Right renal pelvis (tissue), 4 donors: ENCODE measurements around the gene SRCAP. TPM values are rescaled to one million over a fixed set of nuclear protein-coding genes. Genes with fewer than 3 reads are reported as not detected.

ENCODE experiments used
- DNase-seq, 4 donors: peaks; one replicate each; pipeline ENCODE4 v3.0.0-alpha.2; 2013; ENCODE audit warnings: low read depth in 4 of 4, low spot score in 3 of 4, missing footprints in 1 of 4
- polyA plus RNA-seq, 4 donors: library from polyadenylated mRNA; unstranded; fragments of 120-200 nt; gene quantifications; one replicate each; pipeline ENCODE4 v1.2.1, GENCODE V29; 2013; ENCODE audit not compliant: insufficient read length in 4 of 4

SRCAP gene
- polyA plus RNA-seq = 10 to 100 TPM; 32.7 to 40.5 (median 35.9) TPM

DNA sequence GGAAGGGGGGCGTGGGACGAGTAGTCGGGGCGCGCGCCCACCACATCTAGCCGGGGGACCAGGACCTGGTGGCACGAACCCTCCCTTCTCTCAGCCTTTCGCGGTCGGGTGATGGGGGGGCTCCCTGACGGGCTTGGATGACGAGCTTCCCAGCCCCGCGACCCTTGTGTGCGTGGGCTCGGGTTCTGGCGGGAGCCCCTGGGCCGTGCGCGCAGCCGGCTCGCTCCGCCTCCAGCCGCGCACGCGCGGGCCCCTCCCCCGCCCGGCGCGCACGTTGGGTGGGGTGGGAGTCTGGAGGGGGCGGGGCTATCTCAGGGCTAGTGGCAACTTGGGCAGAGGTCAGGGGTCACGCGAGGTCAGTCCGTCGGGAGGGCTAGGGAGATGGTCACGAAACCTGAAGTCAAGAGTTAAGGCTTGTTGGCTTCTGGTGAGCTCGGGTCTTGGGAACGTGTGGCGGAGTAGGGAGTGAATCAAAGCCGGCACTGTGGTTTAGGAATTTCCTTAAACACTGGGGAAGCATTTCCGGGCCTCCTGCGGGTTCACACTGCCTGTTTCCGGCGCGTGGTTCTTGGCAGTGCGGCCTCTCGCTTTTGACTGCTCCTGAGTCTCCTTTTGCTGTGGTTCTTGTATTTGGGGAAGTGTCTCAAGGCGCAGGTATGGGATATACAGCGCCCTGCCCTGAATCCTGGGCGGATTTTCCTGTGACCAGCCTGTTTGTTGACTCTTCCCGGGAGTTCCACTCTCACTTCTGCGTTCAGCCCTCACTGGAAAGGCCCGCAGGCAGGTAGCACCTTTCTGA is at the start of gene SRCAP:
TSS of gene SRCAP (plus strand) at position 356 of the 799 bp plus-strand sequence. CDS start 1,654 bp downstream, outside the sequence.
- DNase-seq = peak; percentile 71 to 76 (median 74)

DNA sequence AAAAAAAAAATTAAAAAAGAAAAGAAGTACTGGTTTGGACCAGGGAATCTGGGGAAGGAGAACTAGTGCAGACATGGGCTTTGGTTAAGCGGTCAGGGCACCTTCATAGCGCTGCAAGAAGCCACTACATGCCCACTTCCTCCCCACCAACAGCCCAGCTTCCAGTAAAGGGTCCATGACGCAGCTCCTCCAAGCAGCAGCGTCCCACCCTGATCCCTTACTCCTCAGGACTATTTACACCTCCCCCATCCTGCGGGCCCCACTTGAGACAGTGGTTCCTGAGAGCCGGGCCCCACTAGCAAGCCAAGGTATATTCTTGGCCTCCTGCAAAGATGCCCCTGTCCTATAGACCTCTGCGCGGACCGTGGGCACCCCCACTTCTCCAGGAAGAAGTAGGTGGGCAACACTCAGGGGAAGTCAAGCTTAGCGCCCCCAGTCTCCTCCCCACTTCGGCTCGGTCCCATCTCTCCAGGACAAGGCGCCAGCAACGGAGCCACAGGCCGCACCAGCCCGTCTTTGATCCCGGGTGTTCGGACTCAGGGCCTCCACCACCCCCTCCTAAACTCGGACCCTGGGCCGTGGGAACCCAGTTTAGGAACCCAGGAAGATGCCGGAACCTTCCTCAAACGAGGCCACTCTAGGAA is 49.1 kb upstream of the SRCAP start:
- no peak for DNase-seq

DNA sequence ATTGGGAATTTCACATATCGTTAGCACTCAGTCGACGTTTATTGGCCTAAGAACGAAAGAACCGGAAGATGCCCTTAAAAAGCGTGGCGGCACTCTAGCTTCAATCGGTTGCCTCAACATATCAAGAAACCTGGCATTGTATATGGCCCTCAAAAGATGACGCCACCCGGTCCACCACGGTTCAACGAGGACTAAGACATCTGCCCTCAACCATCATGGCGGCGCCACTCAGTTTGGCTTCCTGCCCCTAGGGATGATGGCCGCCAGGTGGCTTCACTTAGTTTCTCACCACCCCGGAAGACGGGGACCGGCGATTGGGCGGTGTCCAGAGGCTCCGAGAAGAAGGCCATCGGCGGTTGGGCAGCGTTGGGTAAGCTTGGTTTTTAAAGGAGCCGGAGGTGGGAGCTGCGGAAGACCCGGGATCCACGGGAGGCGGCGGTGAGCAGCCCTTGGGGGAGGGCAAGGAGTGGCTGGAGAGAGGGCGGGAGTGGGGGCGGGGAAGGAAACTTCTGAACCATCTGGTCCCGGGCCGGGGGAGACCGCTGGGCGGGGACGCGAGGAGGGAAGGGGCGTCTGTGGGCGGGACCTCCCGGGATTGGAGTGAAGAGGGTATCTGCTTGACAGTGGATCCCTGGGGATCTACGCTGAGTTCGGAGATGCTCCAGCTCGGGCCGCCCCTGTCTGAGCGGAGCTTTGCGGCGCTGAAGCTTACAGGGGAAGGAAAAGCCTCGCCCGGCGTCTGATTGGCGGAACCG is 48.4 kb upstream of the SRCAP start, which contains the start of gene PRR14:
TSS of gene PRR14 (plus strand) at position 592 of the 755 bp plus-strand sequence. CDS start 686 bp downstream, outside the sequence.
- peak; percentile 98 to 100 (median 100) for DNase-seq

DNA sequence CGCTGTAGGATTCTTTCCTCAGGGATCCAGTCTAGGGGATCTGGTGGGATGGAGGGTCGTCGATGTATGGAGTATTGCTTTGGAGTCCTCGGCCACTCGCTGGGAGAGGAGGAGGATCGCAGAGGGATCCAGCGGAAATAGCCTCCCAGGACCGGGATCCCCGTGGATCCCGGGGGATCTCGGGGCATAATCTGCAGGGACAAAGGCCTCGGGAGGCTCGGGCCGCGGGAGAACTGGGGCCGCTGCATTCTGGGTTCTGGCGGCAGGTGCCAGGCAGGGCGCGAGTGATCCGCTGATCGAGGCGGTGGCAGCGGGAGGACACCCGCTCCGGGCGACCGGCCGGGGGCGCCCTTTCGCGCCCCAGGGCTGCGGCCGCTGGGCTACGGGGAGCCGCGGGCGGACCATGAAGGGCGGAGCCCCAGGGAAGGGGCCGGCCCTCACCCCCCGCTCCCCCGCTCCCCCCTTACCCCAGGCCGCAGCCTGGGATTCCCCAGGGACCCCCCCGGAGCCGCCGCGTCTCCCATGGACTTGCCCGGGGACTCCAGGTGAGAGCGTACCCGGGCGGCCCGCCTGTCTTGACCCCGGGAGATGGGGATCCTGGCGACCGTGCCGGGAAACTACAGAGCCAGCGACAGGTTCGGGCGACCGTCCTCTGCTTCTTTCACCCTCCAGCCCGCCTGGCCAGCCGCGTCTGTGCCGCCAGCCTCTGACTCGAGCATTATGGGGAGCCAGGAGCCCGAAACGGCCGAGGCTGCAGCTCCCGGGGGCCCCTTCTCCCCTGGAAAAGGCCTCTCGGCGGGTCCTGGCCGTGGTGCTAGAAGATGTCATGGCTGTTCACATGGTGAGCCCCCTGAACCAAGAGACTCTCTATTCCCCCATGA is 47.6 kb upstream of the SRCAP start:
- DNase-seq = peak in 1 of 4 donors; percentile 37

DNA sequence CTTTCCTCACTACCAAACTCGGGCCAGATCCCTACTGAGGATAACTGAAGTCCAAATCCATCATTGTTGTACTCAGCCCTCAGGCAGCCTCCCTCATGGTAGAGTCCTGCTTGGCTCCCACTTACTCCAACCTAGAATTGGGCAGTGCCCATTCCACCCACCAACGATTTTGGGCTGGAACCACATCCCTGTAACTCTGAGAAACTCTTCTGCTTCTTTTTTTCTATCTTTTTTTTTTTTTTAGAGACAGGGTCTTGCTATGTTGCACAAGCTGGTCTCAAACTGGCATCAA is 47.0 kb upstream of the SRCAP start:
- DNase-seq = no peak

DNA sequence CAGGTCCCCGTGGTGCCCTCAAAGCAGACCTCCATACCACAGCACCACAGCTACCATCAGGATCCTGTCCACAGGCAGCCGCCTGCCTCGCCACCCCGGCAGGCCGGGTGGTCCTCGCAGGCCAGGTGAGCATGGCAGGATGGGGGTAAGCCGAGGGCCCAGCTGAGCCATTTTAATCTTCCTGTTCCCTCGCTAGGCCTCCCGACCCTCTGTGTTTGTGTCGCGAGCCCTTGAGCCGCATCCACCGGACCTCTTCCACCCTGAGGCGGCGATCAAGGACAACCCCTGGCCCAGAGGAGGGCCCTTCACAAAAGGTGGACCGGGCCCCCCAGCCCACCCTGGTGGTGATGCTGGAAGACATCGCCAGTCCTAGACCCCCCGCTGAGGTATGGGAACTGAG is 46.3 kb upstream of the SRCAP start:
- DNase-seq = no peak

DNA sequence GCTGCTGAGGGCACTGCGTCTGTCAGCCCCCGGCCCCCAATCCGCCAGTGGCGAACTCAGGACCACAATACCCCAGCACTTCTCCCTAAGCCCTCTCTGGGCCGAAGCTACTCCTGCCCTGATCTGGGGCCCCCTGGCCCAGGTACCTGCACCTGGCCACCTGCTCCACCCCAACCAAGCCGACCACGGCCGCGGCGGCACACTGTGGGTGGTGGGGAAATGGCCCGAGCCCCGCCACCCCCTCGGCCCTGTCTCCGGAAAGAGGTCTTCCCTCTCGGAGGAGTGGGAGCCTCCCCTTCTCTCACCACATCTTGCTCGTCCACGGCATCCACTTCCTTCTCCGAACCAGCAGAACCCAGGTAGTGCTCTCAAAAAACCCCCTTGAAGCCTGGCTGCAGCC is 44.1 kb upstream of the SRCAP start:
- no peak for DNase-seq

DNA sequence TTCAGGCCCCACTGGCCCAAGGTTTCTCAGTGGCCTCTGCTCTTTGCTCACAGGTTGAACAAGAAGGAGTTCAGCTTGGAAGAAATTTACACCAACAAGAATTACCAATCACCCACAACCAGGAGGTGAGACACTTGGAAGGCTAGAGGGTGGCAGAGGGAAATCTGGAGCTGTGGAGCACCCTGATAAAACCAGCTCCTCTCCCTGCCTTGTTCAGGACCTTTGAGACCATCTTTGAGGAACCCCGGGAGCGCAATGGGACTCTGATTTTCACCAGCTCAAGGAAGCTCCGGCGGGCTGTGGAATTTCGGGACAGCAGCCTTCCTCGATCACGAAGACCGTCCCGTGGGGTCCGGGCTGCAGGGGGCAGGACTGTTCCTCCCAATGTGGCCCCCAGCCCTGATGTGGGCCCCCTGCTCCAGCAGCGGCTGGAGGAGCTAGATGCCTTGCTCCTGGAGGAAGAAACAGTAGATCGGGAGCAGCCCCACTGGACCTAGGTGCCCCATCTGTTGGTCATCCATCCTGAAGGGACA is 43.1 kb upstream of the SRCAP start:
- no peak for DNase-seq

DNA sequence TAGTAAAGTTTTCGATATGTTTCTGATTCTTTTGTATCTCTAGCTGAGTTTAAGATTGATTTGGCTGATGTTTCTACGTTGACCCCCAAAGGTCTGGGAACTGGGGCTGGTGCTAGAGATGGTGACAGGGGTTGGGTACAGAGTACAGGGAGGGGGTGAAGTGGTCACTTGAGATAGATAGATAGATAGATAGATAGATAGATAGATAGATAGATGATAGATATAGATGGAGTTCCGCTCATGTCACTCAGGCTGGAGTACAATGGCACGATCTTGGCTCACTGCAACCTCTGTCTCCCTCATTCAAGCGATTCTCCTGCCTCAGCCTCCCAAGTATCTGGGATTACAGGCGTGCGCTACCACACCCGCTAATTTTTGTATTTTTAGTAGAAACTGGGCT is 42.6 kb upstream of the SRCAP start:
- no peak for DNase-seq

DNA sequence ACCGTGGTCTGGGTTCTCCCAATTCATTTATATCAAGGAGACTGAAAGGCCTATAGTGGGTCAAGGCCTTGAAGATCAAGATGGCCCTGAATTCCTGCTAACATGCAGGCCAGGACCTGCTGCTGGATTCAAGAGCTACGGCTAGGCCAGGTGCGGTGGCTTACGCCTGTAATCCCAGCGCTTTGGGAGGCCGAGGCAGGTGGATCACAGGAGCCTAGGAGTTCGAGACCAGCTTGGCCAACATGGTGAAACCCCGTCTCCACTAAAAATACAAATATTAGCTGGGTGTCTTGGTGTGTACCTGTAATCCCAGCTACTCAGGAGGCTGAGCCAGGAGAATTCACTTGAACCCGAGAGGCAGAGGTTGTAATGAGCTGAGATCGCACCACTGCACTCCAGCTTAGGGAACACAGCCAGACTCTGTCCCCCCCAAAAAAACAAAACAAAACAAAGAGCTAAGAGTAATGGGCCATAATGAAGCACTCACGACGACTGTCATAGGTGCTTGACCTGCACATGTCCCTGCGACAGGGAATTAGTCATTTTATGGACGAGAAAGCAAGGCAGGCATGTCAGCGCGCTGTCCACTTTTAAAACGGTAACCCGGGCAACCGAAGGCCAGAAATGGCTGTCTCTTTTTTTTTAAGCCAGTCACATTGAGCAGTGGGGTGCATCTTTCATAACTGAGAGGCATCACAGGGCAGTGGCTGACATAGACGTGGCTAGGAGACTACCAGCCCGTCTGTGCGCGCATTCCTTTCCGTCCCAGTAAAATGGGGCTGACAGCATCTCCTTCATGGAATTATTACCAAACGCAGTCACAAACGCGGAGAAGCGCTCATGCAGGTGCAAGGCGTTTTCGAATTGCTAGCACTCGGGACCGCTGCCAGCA is 41.8 kb upstream of the SRCAP start:
- no peak for DNase-seq

DNA sequence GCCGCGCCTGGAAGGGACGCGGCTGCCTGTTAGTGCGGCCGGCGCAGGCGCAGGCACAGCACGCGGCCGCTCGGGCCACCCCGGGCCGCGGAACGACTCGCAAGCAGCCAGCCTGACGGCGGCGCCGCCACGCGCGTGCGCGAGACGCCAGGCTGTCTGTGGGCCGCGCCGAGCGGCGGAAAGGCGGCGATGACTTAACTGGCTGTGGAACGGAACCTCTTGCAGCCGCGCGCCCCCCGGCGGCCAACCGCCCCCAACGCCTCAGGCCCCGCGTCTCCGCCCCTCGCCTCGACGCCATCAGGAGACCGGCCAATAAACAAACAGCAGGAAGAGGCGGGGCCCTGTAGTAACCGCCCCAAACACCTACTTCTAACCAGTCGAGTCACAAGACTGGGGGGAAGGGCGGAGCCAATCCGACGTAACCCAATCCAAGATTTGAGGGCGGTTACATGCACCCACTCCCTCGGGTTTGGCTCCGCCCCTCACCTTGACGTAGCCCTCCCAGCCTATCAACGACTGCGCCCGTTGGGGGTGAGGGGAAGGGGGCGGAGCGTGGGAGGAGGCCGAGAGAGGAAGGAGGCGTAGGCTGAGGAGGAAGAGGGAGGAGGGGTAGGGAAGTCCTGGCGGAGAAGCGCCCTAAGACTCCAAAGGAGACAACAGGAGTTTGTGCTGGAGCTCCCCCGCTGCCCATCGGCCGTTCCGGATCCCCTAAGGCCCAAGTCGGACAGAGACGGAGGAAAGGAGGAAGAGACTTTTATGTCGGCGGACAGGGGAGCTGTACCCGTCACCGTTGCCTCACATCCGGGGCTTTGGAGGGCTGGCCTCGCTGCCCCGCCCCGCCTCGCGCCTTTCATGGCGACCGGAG is 40.9 kb upstream of the SRCAP start, which contains the start of gene FBRS:
TSS of gene FBRS (plus strand) at position 566 of the 865 bp plus-strand sequence. CDS start 1,088 bp downstream, outside the sequence.
- peak; percentile 100 for DNase-seq

DNA sequence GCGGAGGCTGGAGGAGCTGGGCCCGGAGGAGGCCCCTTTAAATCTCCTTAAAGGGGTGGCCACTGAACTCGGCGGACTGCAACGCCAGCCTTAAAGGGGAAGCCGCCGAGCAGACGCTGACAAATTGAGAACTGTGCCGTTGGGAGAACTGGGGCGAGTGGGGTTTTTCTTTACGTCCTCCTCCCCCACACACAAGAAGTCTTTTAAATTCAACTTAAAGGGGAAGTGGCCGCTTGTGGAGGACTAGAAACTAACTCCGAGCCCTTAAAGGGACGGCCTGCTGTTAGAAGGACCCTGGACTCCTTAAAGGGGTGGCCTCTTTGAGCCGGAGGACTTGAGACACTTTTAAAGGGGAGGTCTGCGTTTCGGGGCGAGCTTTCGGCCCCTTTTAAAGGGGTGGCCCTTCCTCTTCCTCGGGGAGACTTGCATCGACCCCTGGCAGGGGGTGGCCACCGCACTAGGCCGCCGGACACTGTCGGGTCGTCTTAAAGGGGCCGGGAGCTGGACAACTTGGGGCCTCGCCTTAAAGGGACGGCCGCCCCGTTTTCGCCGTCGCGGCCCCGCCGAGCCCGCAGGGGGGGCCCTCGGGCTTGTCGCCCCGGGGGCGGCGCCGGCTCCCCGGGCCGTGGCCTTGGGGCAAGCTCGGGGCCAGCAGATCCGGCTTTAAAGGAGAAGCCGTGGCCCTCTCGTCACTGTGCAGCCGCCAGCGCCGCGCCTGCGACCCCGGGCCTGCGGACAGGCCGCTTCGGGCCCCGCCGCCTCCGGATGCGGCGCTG is 40.1 kb upstream of the SRCAP start:
- peak in 3 of 4 donors; percentile 94 to 95 (median 95) for DNase-seq

DNA sequence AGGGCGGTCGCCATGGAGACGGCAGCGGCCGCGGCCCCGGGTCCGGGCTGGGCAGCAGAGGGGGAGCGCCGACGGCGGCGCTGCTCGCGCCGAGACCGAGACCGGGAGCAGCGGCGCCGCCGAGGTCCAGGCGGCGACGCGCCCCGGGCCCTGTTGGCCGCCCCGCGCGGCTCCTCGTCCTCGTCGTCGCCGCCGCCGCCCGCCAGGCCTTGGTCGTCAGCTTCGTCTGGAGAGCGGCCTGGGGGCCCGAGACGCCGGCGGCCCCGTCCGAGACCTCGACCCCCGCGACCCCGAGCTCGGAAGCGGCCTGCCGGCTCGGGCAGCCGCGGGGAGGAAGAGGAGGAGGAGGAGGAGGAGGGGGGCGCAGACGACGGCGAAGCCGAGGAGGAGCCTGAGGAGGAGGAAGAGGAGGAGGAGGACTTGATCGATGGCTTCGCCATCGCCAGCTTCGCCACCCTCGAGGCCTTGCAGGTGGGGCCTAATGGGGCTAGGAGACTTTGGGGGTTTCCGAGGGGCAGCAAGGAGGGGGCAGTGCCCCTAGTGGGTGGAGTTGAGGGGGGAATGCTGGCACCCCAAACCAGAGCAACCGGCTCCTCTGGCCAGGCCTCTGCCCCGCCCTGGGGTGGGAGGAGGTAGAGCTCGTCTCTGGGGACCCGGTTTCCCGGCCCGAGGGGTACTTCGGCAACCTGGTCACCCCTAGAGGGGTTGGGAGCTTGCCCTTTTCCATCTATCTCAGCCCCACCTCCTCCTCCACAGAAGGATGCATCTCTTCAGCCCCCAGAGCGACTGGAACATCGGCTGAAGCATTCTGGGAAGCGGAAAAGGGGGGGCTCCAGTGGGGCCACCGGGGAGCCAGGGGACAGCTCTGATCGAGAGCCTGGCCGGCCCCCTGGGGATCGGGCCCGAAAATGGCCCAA is 39.2 kb upstream of the SRCAP start:
- no peak for DNase-seq

DNA sequence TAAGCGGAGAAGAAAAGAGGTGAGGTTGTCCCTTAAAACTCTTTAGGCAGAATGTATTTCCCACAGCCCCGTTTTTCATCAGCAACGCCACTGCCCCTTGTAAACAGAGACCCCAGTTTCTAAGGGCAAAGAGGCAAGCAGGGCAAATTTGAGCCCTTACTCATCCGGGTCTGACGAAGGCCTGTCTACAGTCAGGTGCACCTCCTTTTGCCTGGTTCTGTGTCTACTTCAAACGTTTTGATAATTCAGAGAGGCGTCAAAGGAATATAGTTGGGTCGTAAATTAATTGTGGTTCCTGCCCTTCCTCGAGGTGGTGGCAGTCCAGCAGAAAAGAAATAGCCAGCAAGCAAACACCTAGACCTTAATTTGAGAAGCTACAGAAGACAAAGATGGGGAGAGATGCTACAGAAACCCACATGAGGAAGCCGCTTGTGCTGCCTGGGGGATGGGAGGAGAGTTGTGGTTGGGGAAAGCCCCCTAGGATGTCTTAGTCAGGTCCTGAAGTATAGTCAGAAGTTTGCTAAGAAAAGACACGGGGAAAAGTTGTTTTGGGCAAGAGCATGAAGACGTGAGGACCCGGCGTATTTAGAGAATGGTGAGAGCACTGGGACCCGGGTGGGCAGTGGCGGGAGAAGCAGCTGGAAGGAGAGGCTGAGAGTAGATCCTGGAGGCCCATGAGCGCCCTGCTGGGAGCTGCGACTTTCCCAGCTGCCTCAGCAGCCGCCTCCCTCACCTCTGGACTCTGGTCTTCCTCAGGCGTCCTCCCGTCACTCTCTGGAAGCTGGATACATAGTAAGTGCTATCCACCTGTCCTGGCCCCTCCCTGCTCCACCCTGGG is 38.3 kb upstream of the SRCAP start:
- no peak for DNase-seq

DNA sequence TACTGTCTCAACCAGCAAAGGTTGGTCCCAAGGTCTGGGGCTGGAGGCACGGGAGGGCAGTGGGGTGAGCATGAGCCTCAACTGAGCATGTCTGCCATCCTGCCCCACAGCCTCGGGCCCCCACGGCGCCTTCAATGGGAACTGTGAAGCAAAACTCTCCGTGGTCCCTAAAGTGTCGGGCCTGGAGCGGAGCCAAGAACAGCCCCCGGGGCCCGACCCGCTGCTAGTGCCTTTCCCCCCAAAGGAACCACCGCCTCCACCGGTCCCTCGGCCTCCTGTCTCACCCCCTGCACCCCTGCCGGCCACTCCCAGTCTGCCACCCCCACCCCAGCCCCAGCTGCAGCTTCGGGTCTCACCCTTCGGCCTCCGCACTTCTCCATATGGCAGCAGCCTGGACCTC is 36.5 kb upstream of the SRCAP start:
- no peak for DNase-seq
